Measurements from ENCODE around the gene PEX10.

The PEX10 gene

GRCh38 chr1:2418791-2419320 lies 6.5 kb upstream of the PEX10 start:
- DNase-seq: no peak

GRCh38 chr1:2417833-2418225 lies 5.5 kb upstream of the PEX10 start:
- no peak for DNase-seq

GRCh38 chr1:2417083-2417832 lies 4.9 kb upstream of the PEX10 start:
- DNase-seq: no peak

- peak; percentile 39 for DNase-seq
Observed at GRCh38 chr1:2416403-2416802, 4.0 kb upstream of the PEX10 start.

GRCh38 chr1:2415801-2416208 lies 3.4 kb upstream of the PEX10 start:
- DNase-seq: peak; percentile 38

GRCh38 chr1:2415337-2415736 lies 3.0 kb upstream of the PEX10 start:
- peak; percentile 29 for DNase-seq

- peak; percentile 87 for DNase-seq
Observed at GRCh38 chr1:2414297-2414958, 2.1 kb upstream of the PEX10 start.

- DNase-seq: peak; percentile 44
Observed at GRCh38 chr1:2413495-2414296, 1.3 kb upstream of the PEX10 start.

GRCh38 chr1:2412773-2413494 lies 570 bp upstream of the PEX10 start:
- DNase-seq: peak; percentile 47

GRCh38 chr1:2411801-2412394 lies 466 bp downstream of the PEX10 start:
- no peak for DNase-seq

- no peak for DNase-seq
Observed at GRCh38 chr1:2409745-2410144, 2.6 kb downstream of the PEX10 start.

GRCh38 chr1:2408859-2409276 lies 3.5 kb downstream of the PEX10 start:
- no peak for DNase-seq

- DNase-seq: no peak
Observed at GRCh38 chr1:2408456-2408855, 3.9 kb downstream of the PEX10 start.

- DNase-seq: no peak
Observed at GRCh38 chr1:2407991-2408275, 4.4 kb downstream of the PEX10 start.

GRCh38 chr1:2407166-2407990 lies 5.0 kb downstream of the PEX10 start:
- DNase-seq: no peak

- DNase-seq: no peak
Observed at GRCh38 chr1:2406451-2407041, 5.8 kb downstream of the PEX10 start.

GRCh38 chr1:2405588-2406295 lies 6.6 kb downstream of the PEX10 start:
- DNase-seq: no peak

- DNase-seq: no peak
Observed at GRCh38 chr1:2404890-2405511, 7.4 kb downstream of the PEX10 start.

- DNase-seq: no peak
Observed at GRCh38 chr1:2404142-2404889, 8.0 kb downstream of the PEX10 start.
